Measurements from ENCODE around the gene ETNK1. TPM values are rescaled to one million over a fixed set of nuclear protein-coding genes. Genes with fewer than 3 reads are reported as not detected.

ETNK1 gene
- total RNA-seq, 1 experiment from 2014 or later = 70.1 TPM

GRCh38 chr12:22617630-22618029 lies 7.3 kb upstream of the ETNK1 start:
- Histone ChIP-seq H4K8ac (replicated peaks; ENCODE audit: insufficient read length, low read depth, low read length) (no peak overlapping the region), H3K9me3 (ENCODE audit: control insufficient read depth, low read depth, low read length) (peaks cover 5% of the 10 kb centered on the region), H3K18ac (ENCODE audit: insufficient read length, low read depth, low read length) (no peak overlapping the region), H3K79me1 (ENCODE audit: insufficient read depth, low read depth, low read length, poor library complexity, severe bottlenecking) (no peaks in the 10 kb centered on the region), H3K4me1 (ENCODE audit: insufficient read depth, low read length) (no peaks in the 10 kb centered on the region), H3K27me3 (ENCODE audit: insufficient read depth, low read length) (no peaks in the 10 kb centered on the region), H2AK5ac (ENCODE audit: insufficient read length, low read length) (no peak overlapping the region), H3K79me2 (ENCODE audit: insufficient read depth, low read length) (no peaks in the 10 kb centered on the region), H3K4me2 (ENCODE audit: insufficient read depth, insufficient read length, low read length) (no peak overlapping the region), H2BK120ac (ENCODE audit: low read depth, low read length, poor library complexity, severe bottlenecking) (no peak overlapping the region), H2BK5ac (ENCODE audit: insufficient read length, low read length) (no peak overlapping the region), H2AFZ (ENCODE audit: low read length) (no peak overlapping the region), H3K27ac (ENCODE audit: insufficient read length, low read depth, low read length) (no peak overlapping the region), H2BK12ac (ENCODE audit: insufficient read length, low read depth, low read length) (no peak overlapping the region), H3K23ac (ENCODE audit: insufficient read length, low read depth, low read length) (no peak overlapping the region), H4K20me1 (ENCODE audit: control insufficient read depth, insufficient read depth, insufficient read length) (no peaks in the 10 kb centered on the region), H3K23me2 (ENCODE audit: insufficient read length, low read depth, low read length, poor library complexity, severe bottlenecking) (no peaks in the 10 kb centered on the region), H2BK15ac (ENCODE audit: low read depth, low read length) (no peak overlapping the region), H2BK20ac (ENCODE audit: low read depth, low read length, poor library complexity, severe bottlenecking) (no peak overlapping the region), H4K91ac (ENCODE audit: insufficient read length, low read depth, low read length) (no peak overlapping the region), H3K9ac (ENCODE audit: extremely low read depth, insufficient read length, low read length) (no peak overlapping the region), H4K5ac (ENCODE audit: insufficient read length, low read depth, low read length) (no peak overlapping the region), H3T11ph (ENCODE audit: low read length) (no peak overlapping the region), H3K56ac (ENCODE audit: insufficient read length, low read depth, low read length) (no peak overlapping the region), H3K4ac (ENCODE audit: low read depth, low read length) (no peak overlapping the region), H3K14ac (ENCODE audit: insufficient read depth, low read length) (no peak overlapping the region)
- WGBS (ENCODE audit: extremely low coverage, insufficient read length, low lambda C conversion rate) = no CpG with 5 or more reads among the region's 2 CpGs
- Mint-ChIP-seq H3K4me1 (0 out of 4 replicates have a peak, but pooled peaks cover 0 to 4% of the 10 kb centered on the region in 2 experiments), H3K27ac (no peak overlapping the region), H3K4me3 (no peak overlapping the region), H3K36me3 (ENCODE audit: insufficient read depth in 1 of 3, low read depth in 3 of 3) (peaks cover 14 to 37% (median 30%) of the 10 kb centered on the region in 3 experiments), H3K27me3 (ENCODE audit: low read depth) (no peaks in the 10 kb centered on the region), H3K9me3 (peaks cover 44 to 50% of the 10 kb centered on the region in 2 experiments)
- no peak for DNase-seq
- no peak for TF ChIP-seq CTCF (conservative IDR thresholded peaks at IDR 0.05)
